ENCODE measurements around the gene TXK.

TXK gene

GRCh38 chr4:48103483-48104139 is 30.4 kb downstream of the TXK start:
- no peak for DNase-seq (ENCODE audit: low read depth in 2 of 2)

- DNase-seq (ENCODE audit: low read depth in 2 of 2): no peak
Observed at GRCh38 chr4:48102303-48102702, 31.7 kb downstream of the TXK start.

GRCh38 chr4:48100256-48100655 is 33.8 kb downstream of the TXK start:
- no peak for DNase-seq (ENCODE audit: low read depth in 2 of 2)

GRCh38 chr4:48095441-48095840 is 38.6 kb downstream of the TXK start:
- no peak for DNase-seq (ENCODE audit: low read depth in 2 of 2)

GRCh38 chr4:48093991-48094416 is 40.0 kb downstream of the TXK start:
- no peak for DNase-seq (ENCODE audit: low read depth in 2 of 2)

GRCh38 chr4:48090621-48091020 is 43.4 kb downstream of the TXK start:
- DNase-seq (ENCODE audit: low read depth in 2 of 2): no peak

GRCh38 chr4:48085821-48086589 is 48.0 kb downstream of the TXK start:
- DNase-seq (ENCODE audit: low read depth in 2 of 2): no peak

- DNase-seq (ENCODE audit: low read depth in 2 of 2): no peak
Observed at GRCh38 chr4:48082956-48083355, 51.1 kb downstream of the TXK start.

GRCh38 chr4:48081196-48081595 is 52.9 kb downstream of the TXK start:
- DNase-seq (ENCODE audit: low read depth in 2 of 2): no peak

- DNase-seq (ENCODE audit: low read depth in 2 of 2): no peak
Observed at GRCh38 chr4:48079972-48080391, 54.1 kb downstream of the TXK start.

GRCh38 chr4:48078862-48079655 is 55.0 kb downstream of the TXK start:
- DNase-seq (ENCODE audit: low read depth in 2 of 2): no peak

GRCh38 chr4:48078425-48078824 is 55.6 kb downstream of the TXK start:
- no peak for DNase-seq (ENCODE audit: low read depth in 2 of 2)

GRCh38 chr4:48074657-48075056 is 59.4 kb downstream of the TXK start:
- no peak for DNase-seq (ENCODE audit: low read depth in 2 of 2)

GRCh38 chr4:48073567-48074103 is 60.4 kb downstream of the TXK start:
- DNase-seq (ENCODE audit: low read depth in 2 of 2): no peak

GRCh38 chr4:48071191-48071590 is 62.9 kb downstream of the TXK start:
- DNase-seq (ENCODE audit: low read depth in 2 of 2): no peak

GRCh38 chr4:48069026-48069425 is 65.0 kb downstream of the TXK start:
- no peak for DNase-seq (ENCODE audit: low read depth in 2 of 2)

- no peak for DNase-seq (ENCODE audit: low read depth in 2 of 2)
Observed at GRCh38 chr4:48068182-48068581, 65.9 kb downstream of the TXK start.

- DNase-seq (ENCODE audit: low read depth in 2 of 2): no peak
Observed at GRCh38 chr4:48067536-48067935, 66.5 kb downstream of the TXK start.

- DNase-seq (ENCODE audit: low read depth in 2 of 2): no peak
Observed at GRCh38 chr4:48065587-48066052, 68.4 kb downstream of the TXK start.

- DNase-seq (ENCODE audit: low read depth in 2 of 2): no peak
Observed at GRCh38 chr4:48064349-48064748, 69.7 kb downstream of the TXK start.

- DNase-seq (ENCODE audit: low read depth in 2 of 2): no peak
Observed at GRCh38 chr4:48058617-48059530, 75.2 kb downstream of the TXK start.

Data from stimulated activated CD8-positive, alpha-beta memory T cell treated with anti-CD3 and anti-CD28 coated beads, Interleukin-15, amount 100 ng/mL, for 4 hours (primary cell).